Measurements from ENCODE around the gene EHMT1. TPM values are rescaled to one million over a fixed set of nuclear protein-coding genes. Genes with fewer than 3 reads are reported as not detected.

EHMT1 gene
- polyA plus RNA-seq, 3 donors, result 10.1 to 46.5 (median 15.0) TPM

DNA sequence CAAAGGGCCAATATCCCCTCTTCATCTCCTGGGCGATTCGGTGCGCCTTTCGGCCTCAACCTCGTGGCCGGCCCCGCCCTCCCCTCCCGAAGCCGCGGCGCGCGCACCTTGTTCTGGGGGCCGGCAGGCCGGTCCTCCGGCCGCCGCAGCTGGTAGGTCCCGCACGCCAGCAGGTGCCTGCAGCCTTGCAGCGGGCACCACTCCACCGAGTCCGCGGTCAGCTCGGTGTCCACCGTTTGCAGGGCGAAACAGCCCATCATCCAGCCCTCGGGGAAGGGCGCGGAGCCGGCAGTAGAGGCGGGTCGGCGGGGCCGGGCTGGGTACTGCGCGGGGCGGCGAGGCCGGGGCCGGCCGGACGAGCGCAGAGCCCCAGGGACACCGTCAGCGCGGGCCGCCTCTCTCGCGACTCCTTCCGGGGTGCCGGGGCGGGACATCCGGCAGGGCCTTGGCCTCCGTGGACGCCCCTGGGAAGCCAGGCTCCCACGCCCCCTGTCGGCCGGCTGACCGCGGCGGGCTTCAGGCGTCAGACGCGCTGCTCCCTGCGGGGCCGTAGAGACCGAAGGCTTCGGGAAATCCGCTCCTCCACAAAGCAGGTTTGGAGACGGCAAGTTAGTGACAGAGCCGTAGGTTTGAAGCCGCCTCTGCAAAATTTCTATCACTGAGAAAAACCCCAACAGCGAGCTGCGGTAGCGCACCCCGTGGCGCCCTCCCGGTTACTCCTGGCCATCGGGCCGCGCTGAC lies 40.1 kb upstream of the EHMT1 start, which contains the start of gene DPH7:
TSS of gene DPH7 (minus strand) at position 408 of the 741 bp plus-strand sequence. CDS start at position 260, 148 bp downstream.
- peak within 1 kb of the TSS; percentile 97 for H2AFZ ChIP-seq (ENCODE audit: insufficient read depth, low read depth, low read length, poor library complexity, severe bottlenecking)
- H3K36me3 ChIP-seq (replicated peaks in 1 of 2; ENCODE audit: control insufficient read depth in 1 of 2, insufficient read depth in 2 of 2, low read length in 2 of 2), result peaks cover 29 to 45% of the 10 kb centered on the region in 2 donors
- Mint-ChIP-seq H3K27ac (peak within 1 kb of the TSS; percentile 19 to 85 (median 69)), H3K9me3 (no peaks in the 10 kb centered on the region), H3K36me3 (peaks cover 47 to 49% of the 10 kb centered on the region in 2 donors), H3K27me3 (ENCODE audit: low read depth in 3 of 3) (peaks cover 0 to 2% (median 0%) of the 10 kb centered on the region in 3 donors), H3K4me3 (peak within 1 kb of the TSS; percentile 80 to 89), H3K4me1 (peaks cover 30% of the 10 kb centered on the region)
- peak; percentile 94 for TF ChIP-seq CTCF (IDR thresholded peaks at IDR 0.05)
- peaks cover 26% of the 10 kb centered on the region for H4K20me1 ChIP-seq (ENCODE audit: insufficient read depth, low read length)
- no peaks in the 10 kb centered on the region for H3K27me3 ChIP-seq (ENCODE audit: control insufficient read depth in 2 of 2, insufficient read depth in 2 of 2, low read length in 2 of 2)
- no peaks in the 10 kb centered on the region for H3K9me3 ChIP-seq (replicated peaks in 1 of 2; ENCODE audit: control insufficient read depth in 1 of 2, insufficient read depth in 1 of 2, low read length in 2 of 2)
- peak within 1 kb of the TSS; percentile 51 to 96 (median 77) for H3K4me3 ChIP-seq (replicated peaks in 1 of 3; ENCODE audit: low read depth in 2 of 3, low read length in 3 of 3)
- 3% methylated on average over 79 of the region's 82 CpGs for WGBS (ENCODE audit: insufficient coverage)
- peaks cover 17 to 31% of the 10 kb centered on the region in 2 donors for H3K4me1 ChIP-seq (ENCODE audit: control insufficient read depth in 1 of 2, insufficient read depth in 2 of 2, low read length in 2 of 2)
- peak within 1 kb of the TSS; percentile 86 for H3K4me2 ChIP-seq (replicated peaks; ENCODE audit: extremely low read depth, low read length, poor library complexity, severe bottlenecking)
- intact Hi-C loops (cut with micrococcal nuclease), result loop anchor here (5.0 to 10.0 kb wide), 2 partner anchors 39 to 116 kb away; partner anchors contain the start of gene EHMT1 (in 2 of the 2)
- peak within 1 kb of the TSS; percentile 86 for H3K9ac ChIP-seq (ENCODE audit: insufficient read depth, low read length, poor library complexity, severe bottlenecking)
- H3K79me2 ChIP-seq (ENCODE audit: insufficient read depth, low read length), result peaks cover 32% of the 10 kb centered on the region
- H3K27ac ChIP-seq (ENCODE audit: low read depth in 1 of 2, low read length in 2 of 2), result peak within 1 kb of the TSS in 1 of 2 donors; percentile 77
- DNase-seq, result peak; percentile 89 to 90 (median 90)

GRCh38 chr9:137579259-137579604 lies 39.6 kb upstream of the EHMT1 start:
- peaks cover 26% of the 10 kb centered on the region for H4K20me1 ChIP-seq (ENCODE audit: insufficient read depth, low read length)
- Mint-ChIP-seq H3K4me3 (peak overlapping the region; percentile 80 to 89), H3K27ac (peak overlapping the region in 3 of 7 donors; percentile 32 to 43 (median 42)), H3K36me3 (peaks cover 43 to 49% of the 10 kb centered on the region in 2 donors), H3K4me1 (peaks cover 30% of the 10 kb centered on the region), H3K9me3 (no peaks in the 10 kb centered on the region), H3K27me3 (ENCODE audit: low read depth in 3 of 3) (peaks cover 0 to 2% (median 0%) of the 10 kb centered on the region in 3 donors)
- no peak for DNase-seq
- no peak for TF ChIP-seq CTCF (IDR thresholded peaks at IDR 0.05)
- 61% methylated on average over 19 of the region's 19 CpGs for WGBS (ENCODE audit: insufficient coverage)
- H3K36me3 ChIP-seq (replicated peaks in 1 of 2; ENCODE audit: control insufficient read depth in 1 of 2, insufficient read depth in 2 of 2, low read length in 2 of 2), result peaks cover 24 to 45% of the 10 kb centered on the region in 2 donors
- H3K9me3 ChIP-seq (replicated peaks in 1 of 2; ENCODE audit: control insufficient read depth in 1 of 2, insufficient read depth in 1 of 2, low read length in 2 of 2), result no peaks in the 10 kb centered on the region
- H3K27me3 ChIP-seq (ENCODE audit: control insufficient read depth in 2 of 2, insufficient read depth in 2 of 2, low read length in 2 of 2), result no peaks in the 10 kb centered on the region
- H3K4me1 ChIP-seq (ENCODE audit: control insufficient read depth in 1 of 2, insufficient read depth in 2 of 2, low read length in 2 of 2), result peaks cover 17 to 31% of the 10 kb centered on the region in 2 donors
- H3K4me3 ChIP-seq (replicated peaks in 1 of 3; ENCODE audit: low read depth in 2 of 3, low read length in 3 of 3), result peak overlapping the region in 2 of 3 experiments; percentile 38 to 96
- H3K79me2 ChIP-seq (ENCODE audit: insufficient read depth, low read length), result peaks cover 32% of the 10 kb centered on the region
- peak overlapping the region; percentile 97 for H2AFZ ChIP-seq (ENCODE audit: insufficient read depth, low read depth, low read length, poor library complexity, severe bottlenecking)
- peak overlapping the region; percentile 86 for H3K9ac ChIP-seq (ENCODE audit: insufficient read depth, low read length, poor library complexity, severe bottlenecking)
- peak overlapping the region; percentile 86 for H3K4me2 ChIP-seq (replicated peaks; ENCODE audit: extremely low read depth, low read length, poor library complexity, severe bottlenecking)
- intact Hi-C loops (cut with micrococcal nuclease), result loop anchor here (5.0 to 10.0 kb wide), 2 partner anchors 38 to 116 kb away; partner anchors contain the start of gene EHMT1 (in 2 of the 2)
- peak overlapping the region in 1 of 2 donors; percentile 77 for H3K27ac ChIP-seq (ENCODE audit: low read depth in 1 of 2, low read length in 2 of 2)
